K562 (cell line): ENCODE measurements around the gene DNAJC30. TPM values are rescaled to one million over a fixed set of nuclear protein-coding genes. Genes with fewer than 3 reads are reported as not detected.

Source experiments
- ATAC-seq: fragments of 200-7000 bp; cut with Tn5 transposase; 3 replicates; pipeline ENCODE4 v1.9.1; 2020; ENCODE audit warnings: moderate library complexity
- BruUV-seq: library from RNA; stranded (reverse); fragments of 400-500 nt; replicated peaks from 2 replicates; lab custom pipeline; 2021; lab: Mats Ljungman, UMichigan
- CTCF ChIA-PET: fragments of 300-600 bp; formaldehyde crosslinking; extraction: SDS; loops from one replicate; lab custom pipeline; 2021; ENCODE audit warnings: low intra/inter-chr PET ratio; lab: Yijun Ruan, JAX
- POLR2A ChIA-PET: fragments of 300-600, 350-650 bp; sonication (Branson Sonifier 250); formaldehyde crosslinking; extraction: SDS; loops from one replicate; lab custom pipeline; 2021; ENCODE audit warnings: antibody characterized with exemption, inconsistent platforms; lab: Yijun Ruan, JAX
- DNase-seq, 4 experiments: peaks; one replicate each; pipeline versions ENCODE4 v3.0.0 to v3.0.0-alpha.2; 2011 to 2018; ENCODE audit warnings: low spot score in 3 of 4, mixed read lengths in 3 of 4; ENCODE audit errors: extremely low read depth in 1 of 4
- FAIRE-seq: peaks from 2 replicates; lab custom pipeline; 2011; peaks lifted over from hg19 to GRCh38; lab: Jason Lieb, UNC
- H2AFZ ChIP-seq: 2 replicates; pipeline ENCODE4 v1.6.0; 2011; ENCODE audit warnings: low read depth, low read length, control low read depth, inconsistent platforms
- H3K27ac ChIP-seq: fragments of 200-600 bp; 3 replicates; pipeline ENCODE4 v1.8.0; 2011; ENCODE audit warnings: low read depth, mild to moderate bottlenecking, control low read depth, inconsistent platforms, low read length, moderate library complexity, mixed read lengths; ENCODE audit errors: extremely low read depth
- H3K27me3 ChIP-seq, 2 experiments: fragments of 300-600 bp in 1 of 2; 2 replicates in 1 of 2; 3 replicates in 1 of 2; pipeline versions ENCODE4 v1.6.0 to v1.8.0; 2011; ENCODE audit warnings: inconsistent platforms in 2 of 2, low read length in 2 of 2, mild to moderate bottlenecking in 1 of 2, mixed read lengths in 1 of 2, moderate library complexity in 1 of 2; ENCODE audit not compliant: control insufficient read depth in 2 of 2, insufficient read depth in 2 of 2
- H3K36me3 ChIP-seq: fragments of 300-600 bp; 3 replicates; pipeline ENCODE4 v1.8.0; 2011; ENCODE audit warnings: mild to moderate bottlenecking, low read length, inconsistent platforms; ENCODE audit not compliant: control insufficient read depth, insufficient read depth
- H3K4me1 ChIP-seq, 2 experiments: fragments of 200-600 bp in 1 of 2; replicated peaks in 1 of 2; 2 replicates in 1 of 2; 3 replicates in 1 of 2; pipeline versions ENCODE4 v1.5.1 to v1.8.0; 2011; ENCODE audit warnings: inconsistent platforms in 2 of 2, low read length in 2 of 2, mild to moderate bottlenecking in 1 of 2, mixed read lengths in 1 of 2, moderate library complexity in 1 of 2; ENCODE audit not compliant: control insufficient read depth in 2 of 2, insufficient read depth in 2 of 2
- H3K4me2 ChIP-seq: 2 replicates; pipeline ENCODE4 v1.6.1; 2011; ENCODE audit warnings: low read length, control low read depth, inconsistent platforms, mixed read lengths; ENCODE audit not compliant: insufficient read depth
- H3K4me3 ChIP-seq: fragments of 200-600 bp; sonication (generic), shearing (Covaris generic); 2 replicates; pipeline ENCODE4 v1.5.1; 2016; ENCODE audit warnings: control low read depth, inconsistent platforms
- H3K79me2 ChIP-seq: fragments of 200-600 bp; 3 replicates; pipeline ENCODE4 v1.8.0; 2011; ENCODE audit warnings: low read length, inconsistent platforms; ENCODE audit not compliant: control insufficient read depth, insufficient read depth
- H3K9ac ChIP-seq, 2 experiments: 2 replicates each; pipeline versions ENCODE4 v1.6.0 to v1.6.1; 2011; ENCODE audit warnings: low read depth in 2 of 2, low read length in 2 of 2, control low read depth in 1 of 2, inconsistent platforms in 1 of 2, mild to moderate bottlenecking in 1 of 2, mixed read lengths in 1 of 2; ENCODE audit not compliant: insufficient read depth in 1 of 2
- H3K9me1 ChIP-seq: one replicate; pipeline ENCODE4 v1.6.0; 2011; ENCODE audit warnings: inconsistent platforms, mild to moderate bottlenecking, low read length, moderate library complexity; ENCODE audit not compliant: control insufficient read depth, insufficient read depth
- H3K9me3 ChIP-seq: replicated peaks from 2 replicates; pipeline ENCODE4 v1.5.1; 2011; ENCODE audit warnings: low read depth, low read length, inconsistent platforms; ENCODE audit not compliant: control insufficient read depth, insufficient read depth
- H4K20me1 ChIP-seq: replicated peaks from 2 replicates; pipeline ENCODE4 v1.6.1; 2011; ENCODE audit warnings: low read length, inconsistent platforms, mixed read lengths; ENCODE audit not compliant: control insufficient read depth, insufficient read depth
- ATF7 ChIP-seq: fragments of 450-650 bp; IDR thresholded peaks from 2 replicates; pipeline ENCODE4 v1.7.1; 2014; ENCODE audit warnings: mild to moderate bottlenecking, moderate library complexity
- CBX1 ChIP-seq: sonication (generic); IDR thresholded peaks from 2 replicates; pipeline ENCODE4 v1.6.1; 2016; ENCODE audit warnings: antibody characterized with exemption, low read depth, mild to moderate bottlenecking
- CTBP1 ChIP-seq: fragments of 450-650 bp; IDR thresholded peaks from 2 replicates; pipeline ENCODE4 v1.6.1; 2016; ENCODE audit warnings: borderline replicate concordance
- KAT8 ChIP-seq: fragments of 450-650 bp; IDR thresholded peaks from 2 replicates; pipeline ENCODE4 v1.6.1; 2016; ENCODE audit warnings: low read depth, mild to moderate bottlenecking
- MTA3 ChIP-seq: fragments of 450-650 bp; formaldehyde crosslinking; IDR thresholded peaks from 2 replicates; pipeline ENCODE4 v1.6.1; 2017; ENCODE audit warnings: mild to moderate bottlenecking, borderline replicate concordance
- NCOA4 ChIP-seq: fragments of 450-650 bp; IDR thresholded peaks from 2 replicates; pipeline ENCODE4 v1.6.1; 2018; ENCODE audit warnings: mild to moderate bottlenecking; ENCODE audit not compliant: partially characterized antibody
- NFIC ChIP-seq: fragments of 450-650 bp; IDR thresholded peaks from 2 replicates; pipeline ENCODE4 v1.6.1; 2017; ENCODE audit warnings: mild to moderate bottlenecking, inconsistent platforms
- NUFIP1 ChIP-seq: fragments of 450-650 bp; IDR thresholded peaks from 2 replicates; pipeline ENCODE4 v1.6.1; 2018; ENCODE audit not compliant: partially characterized antibody
- SIRT6 ChIP-seq: IDR thresholded peaks from one replicate; pipeline ENCODE4 v1.6.1; 2012; ENCODE audit warnings: low read depth, mild to moderate bottlenecking, control low read depth, inconsistent platforms, low read length, moderate library complexity
- TAF1 ChIP-seq: IDR thresholded peaks from 2 replicates; pipeline ENCODE4 v1.6.1; 2011; ENCODE audit warnings: mild to moderate bottlenecking, low read length, moderate library complexity; ENCODE audit not compliant: insufficient read depth, control insufficient read depth, severe bottlenecking; ENCODE audit errors: extremely low read depth
- ZFPM2 ChIP-seq: fragments of 250-450 bp; sonication (Bioruptor Pico); IDR thresholded peaks from 2 replicates; pipeline ENCODE4 v1.5.1; 2022; ENCODE audit warnings: mild to moderate bottlenecking
- ZNF121 ChIP-seq: sonication (generic); formaldehyde crosslinking; conservative IDR thresholded peaks from 2 replicates; pipeline ENCODE4 v1.8.0; 2022; ENCODE audit warnings: missing genetic modification reagents
- WGBS: fragments of 100-300 bp; shearing (Covaris generic); methylation state at CpG from one replicate; pipeline ENCODE4 v1.1.6; 2016; ENCODE audit warnings: low coverage, mixed read lengths; ENCODE audit not compliant: insufficient coverage; ENCODE audit errors: missing lambda C conversion rate; 5-methylcytosine and 5-hydroxymethylcytosine counted together
- in situ Hi-C: fragments of 300-500 bp; cut with MboI; formaldehyde crosslinking; loops from 4 replicates; pipeline ENCODE4 v1.15.0; 2018; ENCODE audit warnings: inconsistent platforms, mixed read lengths
- intact Hi-C: fragments of 100-400 bp; cut with micrococcal nuclease; formaldehyde crosslinking; loops from 2 replicates; pipeline ENCODE4 v1.14.2; 2022
- polyA plus RNA-seq, 8 experiments: library from polyadenylated mRNA; depleted of rRNA in 4 of 8; stranded (reverse) in 5 of 8; unstranded in 3 of 8; fragments of >200 nt; fragmentation: Nextera tagmentation in 2 of 8; fragmentation: Illumina TruSeq in 1 of 8; extraction: Ambion mirVana in 2 of 8; extraction: Trizol in 1 of 8; gene quantifications; 2 replicates each; pipeline versions ENCODE4 v1.2.1 to v1.2.3, GENCODE V29; 2011 to 2014; ENCODE audit warnings: inconsistent platforms in 1 of 8, missing spikeins in 1 of 8
- total RNA-seq, 7 experiments: library from RNA; depleted of rRNA in 6 of 7; stranded (reverse); fragments of >200 nt in 6 of 7; fragmentation: Illumina TruSeq in 2 of 7; extraction: Trizol in 2 of 7; gene quantifications; 2 replicates each; pipeline versions ENCODE4 v1.2.1 to v1.2.3, GENCODE V29; 2011 to 2021; ENCODE audit warnings: low replicate concordance in 1 of 7

Gene DNAJC30
- total and polyA plus RNA-seq, 9 of the 15 experiments (the other 6 are each of a cell fraction or from before 2014, with no cell fraction given), result 1.1 to 11.3 (median 4.6) TPM

DNA sequence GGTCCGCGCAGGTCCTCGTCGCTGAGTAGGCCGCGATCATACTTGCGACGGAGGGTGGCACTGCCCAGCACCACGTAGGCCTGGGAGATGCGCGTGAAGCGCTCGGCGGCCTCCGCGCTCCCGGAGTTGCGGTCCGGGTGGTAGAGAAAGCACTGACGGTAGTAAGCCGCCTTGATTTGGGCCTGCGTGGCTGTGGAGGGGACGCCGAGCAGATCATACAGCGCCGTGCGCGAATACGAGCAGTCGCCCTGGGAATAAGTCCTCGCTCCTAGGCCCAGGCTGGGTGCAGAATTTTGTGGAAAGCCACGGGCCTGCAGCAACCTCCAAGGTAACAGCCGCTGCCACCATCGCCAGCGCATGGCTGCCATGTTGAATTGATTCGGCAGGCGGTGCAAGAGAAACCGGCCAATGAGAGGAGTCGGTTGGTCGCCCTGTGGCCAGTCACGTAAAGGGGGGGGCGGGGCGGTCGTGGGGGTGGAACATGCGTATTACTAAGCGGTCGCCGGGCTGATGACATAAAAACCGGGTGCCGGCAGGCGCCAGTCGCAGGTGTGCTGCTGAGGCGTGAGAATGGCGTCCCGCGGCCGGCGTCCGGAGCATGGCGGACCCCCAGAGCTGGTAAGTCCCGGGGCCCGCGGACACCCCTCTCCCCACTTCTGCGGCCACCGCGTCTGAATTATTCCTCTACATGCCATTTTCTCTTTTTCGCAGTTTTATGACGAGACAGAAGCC lies at the start of gene DNAJC30, which contains the start of gene BUD23 (continued):
- peak; percentile 48; the same call in 1 of the 2 replicates for TF ChIP-seq NFIC
- no peak for TF ChIP-seq ZFPM2 (CRISPR knock-in tag)
- TF ChIP-seq MTA3, result peak; percentile 46; the same call in 1 of the 2 replicates
- peak; percentile 97 for TF ChIP-seq TAF1
- peak; percentile 21; the same call in 1 of the 2 replicates for TF ChIP-seq CTBP1
- 0 out of 2 replicates have a peak, but pooled peaks have one; percentile 9 for TF ChIP-seq CBX1
- TF ChIP-seq KAT8, result no peak
- TF ChIP-seq NUFIP1, result no peak
- no peak for TF ChIP-seq NCOA4
- TF ChIP-seq ATF7, result peak; percentile 65; the same call in 1 of the 2 replicates

DNA sequence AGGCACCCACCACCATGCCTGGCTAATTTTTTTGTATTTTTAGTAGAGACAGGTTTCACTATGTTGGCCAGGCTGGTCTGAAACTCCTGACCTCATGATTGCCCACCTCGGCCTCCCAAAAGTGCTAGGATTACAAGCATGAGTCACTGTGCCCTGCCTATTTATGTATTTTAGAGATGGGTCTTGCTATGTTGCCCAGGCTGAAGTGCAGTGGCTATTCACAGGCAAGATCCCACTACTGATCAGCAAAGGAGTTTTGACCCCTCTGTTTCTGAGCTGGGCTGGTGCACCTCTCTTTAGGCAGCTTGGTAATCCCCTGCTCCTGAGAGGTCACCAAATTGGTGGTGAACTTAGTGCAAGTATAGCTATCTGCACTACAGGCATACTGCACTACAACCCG lies 49.1 kb upstream of the DNAJC30 start:
- no TSS peak for BruUV-seq
- Histone ChIP-seq H3K27ac (no peak overlapping the region), H3K4me1 (peaks cover 13 to 34% of the 10 kb centered on the region in 2 experiments; a peak in 4 of 5 replicates), H3K9me3 (no peaks in the 10 kb centered on the region), H3K9ac (no peak overlapping the region), H3K36me3 (peaks cover 19% of the 10 kb centered on the region), H2AFZ (no peak overlapping the region), H3K4me2 (no peak overlapping the region), H3K79me2 (peaks cover 3% of the 10 kb centered on the region; the same call in 2 of the 3 replicates), H3K27me3 (no peaks in the 10 kb centered on the region; a peak in 1 of 5 replicates), H3K4me3 (no peak overlapping the region), H4K20me1 (peaks cover 14% of the 10 kb centered on the region), H3K9me1 (peaks cover under 1% of the 10 kb centered on the region)
- in situ Hi-C loops (loop anchor here (5.0 to 10.0 kb wide), 2 partner anchors 125 to 398 kb away; no protein-coding TSS in a partner anchor), intact Hi-C loops (loop anchor here (5.0 to 10.0 kb wide), 2 partner anchors 65 to 398 kb away; partner anchors contain the start of gene VPS37D)
- WGBS, result 3% methylated on average over 2 of the region's 2 CpGs
- FAIRE-seq, result no peak
- ChIA-PET CTCF (interaction anchor here (2.9 kb wide), 1 partner anchor 119 kb away, joined by 7 read pairs; no protein-coding TSS in a partner anchor), POLR2A (interaction anchor here (0.5 to 1.2 kb wide), 6 partner anchors 16 to 211 kb away, joined by 3 to 5 read pairs (median 3); partner anchors contain the start of gene BAZ1B)
- no peak for ATAC-seq
- no peak for DNase-seq
- TF ChIP-seq ZNF121 (CRISPR knock-in tag), result peak; percentile 74
- TF ChIP-seq SIRT6, result no peak
